Measurements from ENCODE around the gene ASRGL1.
A peak's percentile ranks its signal among the peaks of the same experiment; 100 is the strongest.
"Not testable (repeated sequence)": the region's sequence is repeated elsewhere in the genome, so short reads cannot be mapped to it uniquely, and the experiment has no call there.

ASRGL1 gene

DNA sequence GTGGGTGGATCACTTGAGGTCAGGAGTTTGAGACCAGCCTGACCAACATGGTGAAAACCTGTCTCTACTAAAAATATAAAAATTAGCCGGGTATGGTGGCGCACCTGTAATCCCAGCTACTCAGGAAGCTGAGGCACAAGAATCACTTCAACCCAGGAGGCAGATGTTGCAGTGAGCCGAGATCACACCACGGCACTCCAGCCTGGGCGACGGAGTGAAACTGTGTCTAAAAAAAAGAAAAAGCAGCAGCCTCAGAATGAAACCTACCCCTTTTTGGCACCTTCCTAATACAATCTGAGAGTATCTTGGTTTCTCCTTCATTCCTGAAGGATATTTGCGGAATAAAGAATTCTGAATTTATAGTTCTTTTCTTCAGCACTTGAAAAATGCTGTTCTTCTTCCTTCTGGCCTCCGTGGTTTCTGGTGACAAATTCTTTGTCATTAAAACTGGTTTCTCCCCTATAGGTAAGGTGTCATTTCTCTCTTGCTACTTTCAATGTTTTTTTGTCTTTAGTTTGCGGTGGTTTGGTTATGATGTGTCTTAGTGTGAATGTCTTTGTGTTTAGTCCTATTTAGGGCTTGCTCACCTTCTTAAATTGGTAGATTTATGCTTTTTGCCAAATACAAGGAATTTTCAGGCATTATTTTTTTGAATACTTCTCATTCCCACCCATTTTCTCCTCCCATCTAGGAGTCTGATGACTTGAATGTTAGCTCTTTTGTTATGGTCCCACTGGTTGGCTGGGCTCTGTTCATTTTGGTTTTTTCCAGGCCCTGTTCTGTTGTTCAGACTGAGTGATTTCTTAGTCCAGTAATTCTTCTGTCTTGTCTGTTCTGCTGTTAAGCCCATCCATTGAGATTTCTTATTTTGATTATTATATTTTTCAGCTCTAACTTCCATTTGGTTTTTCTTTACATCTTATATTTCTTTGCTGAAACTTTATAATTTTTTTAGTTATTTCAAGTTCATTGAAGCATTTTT, 15.4 kb downstream of the ASRGL1 start:
- no peak for DNase-seq

- DNase-seq = no peak
These were observed 16.6 kb downstream of the ASRGL1 start for GRCh38 chr11:62353841-62354240.

DNA sequence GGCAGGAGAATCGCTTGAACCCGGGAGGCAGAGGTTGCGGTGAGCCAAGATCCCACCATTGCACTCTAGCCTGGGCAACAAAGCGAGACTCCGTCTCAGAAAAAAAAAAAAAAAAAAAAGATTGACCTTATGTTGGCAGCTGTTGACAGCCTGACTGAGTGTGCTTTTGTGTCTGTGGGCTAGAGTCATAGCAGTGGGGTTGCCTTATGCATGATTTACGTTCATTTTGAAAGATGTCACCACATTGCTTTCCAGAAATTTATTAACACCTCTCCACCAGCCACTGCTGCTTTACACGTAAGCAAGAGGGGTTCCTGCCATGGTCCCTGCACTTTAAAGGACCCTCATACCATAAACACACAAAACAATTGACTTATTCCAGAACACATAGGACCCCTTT, 21.0 kb downstream of the ASRGL1 start:
- no peak for DNase-seq

GRCh38 chr11:62359475-62359874, 22.2 kb downstream of the ASRGL1 start:
- DNase-seq = no peak

- DNase-seq = no peak
These were observed 23.4 kb downstream of the ASRGL1 start for GRCh38 chr11:62360685-62361084.

- DNase-seq = not testable (repeated sequence)
These were observed 31.7 kb downstream of the ASRGL1 start for GRCh38 chr11:62368861-62369477.

GRCh38 chr11:62370743-62371440, 33.6 kb downstream of the ASRGL1 start:
- DNase-seq = no peak

- DNase-seq = no peak
These were observed 35.6 kb downstream of the ASRGL1 start for GRCh38 chr11:62372871-62373270.

DNA sequence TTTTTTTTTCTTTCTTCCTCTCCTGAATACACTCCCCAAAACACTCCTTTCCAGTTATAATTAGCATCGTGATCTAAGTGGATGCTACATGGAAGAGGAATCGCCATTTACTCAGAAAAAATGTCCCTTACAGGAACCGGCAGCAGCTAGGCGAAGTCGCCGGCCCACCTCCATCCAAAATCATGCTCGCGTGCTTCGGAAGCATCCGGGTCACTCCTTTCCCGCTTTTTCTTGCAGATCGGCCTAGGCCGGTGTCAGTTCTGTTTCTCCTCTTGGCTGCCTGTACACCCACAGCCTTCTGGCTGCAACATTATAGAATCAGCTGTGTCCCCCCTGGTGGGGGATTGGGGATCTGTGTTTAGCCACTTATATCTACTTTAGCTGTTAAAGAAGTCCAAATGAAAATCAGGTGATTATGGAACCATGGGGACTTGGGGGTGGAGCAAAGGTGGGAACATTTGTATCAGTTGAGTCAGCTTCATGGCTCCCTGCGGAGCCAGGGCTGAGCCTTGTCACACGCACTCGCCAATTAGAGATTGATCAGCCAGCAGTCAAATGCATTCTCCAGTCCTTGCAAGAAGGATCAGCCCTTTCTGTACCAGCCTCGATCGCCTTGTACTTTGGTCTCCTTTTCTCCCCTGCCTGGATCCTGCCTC, 36.3 kb downstream of the ASRGL1 start:
- DNase-seq = no peak

- no peak for DNase-seq
These were observed 37.6 kb downstream of the ASRGL1 start for GRCh38 chr11:62374801-62375200.

DNA sequence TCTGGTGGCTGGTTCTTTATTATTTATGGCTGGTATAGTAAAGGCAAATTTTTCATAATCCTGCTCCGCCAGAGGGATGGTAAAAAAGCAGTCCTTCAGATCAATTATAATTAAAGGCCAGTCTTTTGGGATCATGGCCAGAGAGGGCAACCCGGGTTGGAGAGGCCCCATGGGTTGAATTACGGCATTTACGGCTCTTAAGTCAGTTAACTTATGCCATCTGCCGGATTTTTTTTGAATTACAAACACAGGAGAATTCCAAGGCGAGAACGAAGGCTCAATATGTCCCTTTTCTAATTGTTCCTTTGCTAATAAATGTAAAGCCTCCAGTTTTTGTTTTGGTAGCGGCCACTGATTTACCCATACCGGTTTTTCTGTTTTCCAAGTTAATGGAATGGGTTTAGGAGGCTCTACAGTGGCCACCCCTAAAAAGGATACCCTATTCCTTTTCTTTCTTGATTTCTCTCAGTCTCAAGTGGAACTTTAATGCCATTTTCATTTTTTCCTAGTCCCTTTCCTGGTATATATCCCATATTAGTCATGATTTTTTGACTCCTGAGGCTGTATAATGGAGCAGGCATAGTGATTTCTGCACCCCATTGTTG, 41.3 kb downstream of the ASRGL1 start:
- not testable (repeated sequence) for DNase-seq

DNA sequence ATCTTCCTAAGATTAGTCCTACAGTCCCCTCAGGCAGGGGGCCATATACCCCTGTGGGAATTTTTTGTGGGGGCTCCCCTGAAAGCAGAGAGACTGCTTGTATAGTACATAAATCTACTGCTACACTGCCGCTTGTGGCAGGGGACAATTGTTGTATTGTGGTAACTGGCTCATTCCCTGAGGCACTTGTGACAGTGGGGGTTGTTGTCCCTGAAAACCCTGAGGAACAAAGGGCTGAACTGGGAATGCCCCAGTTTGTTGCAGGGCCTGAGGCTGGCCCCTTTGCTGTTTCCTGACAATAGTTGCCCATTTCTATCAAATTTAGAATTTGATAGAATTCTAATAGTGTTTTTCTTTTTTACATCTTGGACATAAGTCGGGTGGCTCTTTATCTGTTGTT, 42.3 kb downstream of the ASRGL1 start:
- DNase-seq = not testable (repeated sequence)

- peak; percentile 65 for DNase-seq
These were observed 43.6 kb downstream of the ASRGL1 start for GRCh38 chr11:62380821-62381245.

DNA sequence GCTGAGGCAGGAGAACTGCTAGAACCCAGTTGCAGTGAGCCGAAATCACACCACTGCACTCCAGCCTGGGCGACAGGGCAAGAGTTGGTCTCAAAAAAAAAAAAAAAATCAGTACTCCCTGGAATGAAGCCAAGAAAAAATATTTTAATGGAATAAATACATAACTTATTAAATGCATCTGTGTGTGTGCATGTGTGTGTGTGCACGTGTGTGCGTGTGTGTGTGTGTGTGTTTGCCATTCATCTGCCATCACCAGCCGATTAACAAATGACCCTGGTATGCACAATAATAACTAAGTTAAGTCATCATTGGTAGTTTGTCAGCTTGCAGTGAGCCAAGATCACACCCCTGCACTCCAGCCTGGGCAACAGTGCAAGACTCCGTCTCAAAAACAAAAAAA, 46.6 kb downstream of the ASRGL1 start:
- no peak for DNase-seq

GRCh38 chr11:62386083-62386482, 48.8 kb downstream of the ASRGL1 start:
- not testable (repeated sequence) for DNase-seq

DNA sequence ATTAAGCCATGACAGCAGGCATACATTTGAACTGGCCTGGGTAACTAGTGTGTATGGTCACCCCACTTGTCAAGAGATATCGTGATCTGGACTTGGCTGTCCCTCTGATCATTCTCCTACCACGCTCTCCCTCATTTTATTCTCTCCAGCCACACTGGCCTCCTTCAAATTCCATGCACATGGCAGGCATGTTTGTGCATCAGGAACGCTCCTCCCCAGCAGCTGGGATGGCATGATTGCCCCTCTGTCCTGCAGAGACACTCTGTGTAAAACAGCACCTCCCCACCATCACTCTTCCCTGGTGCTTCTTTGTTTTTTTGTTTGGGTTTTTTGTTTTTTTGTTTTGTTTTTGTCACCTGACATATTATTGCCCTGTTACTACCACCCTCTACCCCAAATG, 50.1 kb downstream of the ASRGL1 start:
- no peak for DNase-seq

GRCh38 chr11:62388999-62389398, 51.8 kb downstream of the ASRGL1 start:
- DNase-seq = no peak

GRCh38 chr11:62390237-62390636, 53.0 kb downstream of the ASRGL1 start:
- DNase-seq = no peak

GRCh38 chr11:62390722-62391121, 53.5 kb downstream of the ASRGL1 start:
- no peak for DNase-seq

DNA sequence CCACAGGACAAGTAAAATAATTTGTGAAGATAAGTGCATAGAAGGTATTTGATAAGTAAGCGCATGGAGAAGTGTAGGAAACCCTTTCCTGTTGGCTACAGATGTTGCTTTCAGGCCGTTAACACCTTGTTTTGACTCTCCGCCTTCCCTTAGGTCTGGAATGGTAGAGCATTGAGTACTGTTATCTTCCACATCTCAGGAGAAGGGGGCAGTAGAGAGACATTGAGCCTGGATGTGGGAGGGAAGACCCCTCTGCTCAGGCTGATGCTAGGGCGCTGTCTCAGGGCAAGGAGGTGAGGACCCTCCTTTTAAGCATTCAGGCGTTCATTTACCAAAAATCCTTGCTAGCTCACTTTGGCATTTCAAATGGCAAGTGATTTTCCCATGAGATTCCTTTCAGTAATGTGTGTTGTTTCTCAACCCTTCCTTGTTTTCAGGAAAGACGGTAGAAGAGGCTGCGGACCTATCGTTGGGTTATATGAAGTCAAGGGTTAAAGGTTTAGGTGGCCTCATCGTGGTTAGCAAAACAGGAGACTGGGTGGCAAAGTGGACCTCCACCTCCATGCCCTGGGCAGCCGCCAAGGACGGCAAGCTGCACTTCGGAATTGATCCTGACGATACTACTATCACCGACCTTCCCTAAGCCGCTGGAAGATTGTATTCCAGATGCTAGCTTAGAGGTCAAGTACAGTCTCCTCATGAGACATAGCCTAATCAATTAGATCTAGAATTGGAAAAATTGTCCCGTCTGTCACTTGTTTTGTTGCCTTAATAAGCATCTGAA, 54.6 kb downstream of the ASRGL1 start:
- DNase-seq = no peak

DNA sequence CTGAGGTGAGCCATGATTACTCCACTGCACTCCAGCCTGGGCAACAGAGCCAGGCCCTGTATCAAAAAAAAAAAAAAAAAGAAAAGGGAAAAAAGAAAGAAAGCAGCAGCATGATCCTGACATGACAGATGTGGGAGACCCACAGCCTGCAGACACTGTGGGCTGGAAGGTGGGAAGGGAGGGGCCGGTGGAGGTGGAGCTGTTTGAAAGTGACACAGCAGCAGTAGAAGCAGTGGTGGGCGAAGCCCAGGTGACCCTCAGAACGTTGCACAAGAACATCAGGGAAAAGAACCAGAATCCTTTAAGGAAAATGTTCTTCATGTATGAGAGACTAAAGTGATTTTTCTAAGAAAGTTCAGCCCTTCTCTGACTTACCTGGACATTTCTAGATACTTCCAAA, 55.3 kb downstream of the ASRGL1 start:
- DNase-seq = no peak

Data from right hindlimb (tissue), 1 donor.